ENCODE measurements around the gene REM2.

DNA sequence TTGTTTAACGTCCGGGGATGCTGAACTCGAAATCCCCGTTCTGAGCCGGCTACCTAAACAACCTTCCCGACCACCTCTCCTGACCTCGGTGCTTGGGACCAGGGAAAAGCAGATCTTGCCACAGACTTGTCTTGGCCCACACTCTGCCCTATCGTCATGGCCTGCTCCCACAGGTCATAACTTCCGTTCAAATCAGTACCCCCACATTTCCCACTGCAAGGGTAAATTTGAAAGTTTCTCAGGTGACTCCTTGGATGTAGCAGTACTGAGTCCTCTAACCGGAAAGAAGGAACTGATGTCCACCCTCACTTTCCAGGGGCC is 36.5 kb downstream of the REM2 start:
- TF ChIP-seq, protein P1, sequence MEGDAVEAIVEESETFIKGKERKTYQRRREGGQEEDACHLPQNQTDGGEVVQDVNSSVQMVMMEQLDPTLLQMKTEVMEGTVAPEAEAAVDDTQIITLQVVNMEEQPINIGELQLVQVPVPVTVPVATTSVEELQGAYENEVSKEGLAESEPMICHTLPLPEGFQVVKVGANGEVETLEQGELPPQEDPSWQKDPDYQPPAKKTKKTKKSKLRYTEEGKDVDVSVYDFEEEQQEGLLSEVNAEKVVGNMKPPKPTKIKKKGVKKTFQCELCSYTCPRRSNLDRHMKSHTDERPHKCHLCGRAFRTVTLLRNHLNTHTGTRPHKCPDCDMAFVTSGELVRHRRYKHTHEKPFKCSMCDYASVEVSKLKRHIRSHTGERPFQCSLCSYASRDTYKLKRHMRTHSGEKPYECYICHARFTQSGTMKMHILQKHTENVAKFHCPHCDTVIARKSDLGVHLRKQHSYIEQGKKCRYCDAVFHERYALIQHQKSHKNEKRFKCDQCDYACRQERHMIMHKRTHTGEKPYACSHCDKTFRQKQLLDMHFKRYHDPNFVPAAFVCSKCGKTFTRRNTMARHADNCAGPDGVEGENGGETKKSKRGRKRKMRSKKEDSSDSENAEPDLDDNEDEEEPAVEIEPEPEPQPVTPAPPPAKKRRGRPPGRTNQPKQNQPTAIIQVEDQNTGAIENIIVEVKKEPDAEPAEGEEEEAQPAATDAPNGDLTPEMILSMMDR (IDR thresholded peaks at IDR 0.05) = no peak
- TF ChIP-seq POLR2A (IDR thresholded peaks at IDR 0.05) = no peak
